GM23248 (cell line): ENCODE results near the gene HOGA1. TPM values are rescaled to one million over a fixed set of nuclear protein-coding genes. Genes with fewer than 3 reads are reported as not detected.

ENCODE experiments used
- DNase-seq: peaks from one replicate; pipeline ENCODE4 v3.0.0-alpha.2; 2015
- H2AFZ ChIP-seq: fragments of 200-600 bp; sonication (generic); 2 replicates; pipeline ENCODE4 v1.6.1; 2016; ENCODE audit warnings: antibody characterized with exemption
- H3F3A ChIP-seq: fragments of 200-600 bp; sonication (generic); 2 replicates; pipeline ENCODE4 v1.6.1; 2016; ENCODE audit warnings: mild to moderate bottlenecking, antibody characterized with exemption, mixed run types; ENCODE audit not compliant: insufficient read depth
- H3K27ac ChIP-seq: fragments of 200-600 bp; sonication (generic); 2 replicates; pipeline ENCODE4 v1.5.1; 2016; ENCODE audit warnings: mild to moderate bottlenecking
- H3K27me3 ChIP-seq: fragments of 200-600 bp; sonication (generic); replicated peaks from 2 replicates; pipeline ENCODE4 v1.6.1; 2016; ENCODE audit warnings: mild to moderate bottlenecking; ENCODE audit not compliant: insufficient read depth
- H3K36me3 ChIP-seq: fragments of 200-600 bp; sonication (generic); 2 replicates; pipeline ENCODE4 v1.6.1; 2016; ENCODE audit warnings: low read depth, mild to moderate bottlenecking
- H3K4me1 ChIP-seq: fragments of 200-600 bp; sonication (generic); 2 replicates; pipeline ENCODE4 v1.6.1; 2016; ENCODE audit warnings: mild to moderate bottlenecking; ENCODE audit not compliant: insufficient read depth
- H3K4me2 ChIP-seq: fragments of 200-600 bp; sonication (generic); one replicate; pipeline ENCODE4 v1.6.1; 2016; ENCODE audit warnings: mild to moderate bottlenecking; ENCODE audit not compliant: unreplicated experiment
- H3K4me3 ChIP-seq: fragments of 200-600 bp; sonication (generic); 2 replicates; pipeline ENCODE4 v1.5.1; 2016; ENCODE audit warnings: mild to moderate bottlenecking
- H3K79me2 ChIP-seq: fragments of 200-600 bp; sonication (generic); 2 replicates; pipeline ENCODE4 v1.6.1; 2016; ENCODE audit warnings: mild to moderate bottlenecking; ENCODE audit not compliant: insufficient read depth
- H3K9ac ChIP-seq: fragments of 200-600 bp; sonication (generic); 2 replicates; pipeline ENCODE4 v1.6.1; 2016; ENCODE audit warnings: mild to moderate bottlenecking
- H3K9me2 ChIP-seq: fragments of 200-600 bp; sonication (generic); 2 replicates; pipeline ENCODE4 v1.6.1; 2016; ENCODE audit warnings: mixed run types, mild to moderate bottlenecking, moderate library complexity; ENCODE audit not compliant: insufficient read depth
- H3K9me3 ChIP-seq: fragments of 200-600 bp; sonication (generic); one replicate; pipeline ENCODE4 v1.6.1; 2017; ENCODE audit warnings: low read depth
- H4K20me1 ChIP-seq: fragments of 200-600 bp; sonication (generic); 2 replicates; pipeline ENCODE4 v1.6.0; 2016; ENCODE audit not compliant: insufficient read depth
- EZH2 ChIP-seq: fragments of 200-600 bp; sonication (generic); IDR thresholded peaks from 2 replicates; pipeline ENCODE4 v1.6.1; 2018; ENCODE audit warnings: antibody characterized with exemption, mild to moderate bottlenecking; ENCODE audit not compliant: insufficient read depth, poor library complexity, severe bottlenecking
- EZH2phosphoT487 ChIP-seq: fragments of 200-600 bp; sonication (generic); IDR thresholded peaks from 2 replicates; pipeline ENCODE4 v1.6.1; 2018; ENCODE audit warnings: antibody characterized with exemption, moderate library complexity, mild to moderate bottlenecking, low read depth; ENCODE audit not compliant: insufficient read depth
- WGBS, 2 experiments: methylation state at CpG; one replicate each; pipeline ENCODE4 v1.1.6; 2015 to 2017; ENCODE audit warnings: low lambda C conversion rate in 2 of 2, low coverage in 1 of 2; ENCODE audit errors: missing lambda C conversion rate in 2 of 2; 5-methylcytosine and 5-hydroxymethylcytosine counted together
- in situ Hi-C: fragments of 300-500 bp; cut with MboI; formaldehyde crosslinking; loops from 2 replicates; pipeline ENCODE4 v1.15.0; 2020
- polyA plus RNA-seq: library from polyadenylated mRNA; unstranded; fragments of >200 nt; fragmentation: Nextera tagmentation; extraction: Ambion mirVana; gene quantifications from 2 replicates; pipeline ENCODE4 v1.2.1, GENCODE V29; 2016
- total RNA-seq: library from RNA; depleted of rRNA; stranded (reverse); fragments of >200 nt; shearing (Covaris generic); gene quantifications from 2 replicates; pipeline ENCODE4 v1.2.3, GENCODE V29; 2014

The HOGA1 gene
- total and polyA plus RNA-seq, 2 experiments from 2014 or later, result 0.13 to 0.22 TPM

- Histone ChIP-seq H3K36me3 (no peaks in the 10 kb centered on the region), H2AFZ (peak overlapping the region; percentile 33), H3K4me1 (peaks cover 60% of the 10 kb centered on the region), H3K4me2 (peak overlapping the region; percentile 22), H3K27me3 (no peaks in the 10 kb centered on the region), H4K20me1 (no peaks in the 10 kb centered on the region), H3K9me2 (no peaks in the 10 kb centered on the region), H3K79me2 (peaks cover 52% of the 10 kb centered on the region), H3K9me3 (no peaks in the 10 kb centered on the region), H3K4me3 (no peak overlapping the region), H3K27ac (peak overlapping the region; percentile 98), H3K9ac (0 out of 2 replicates have a peak overlapping the region, but pooled peaks have one; percentile 36), H3F3A (peaks cover 51% of the 10 kb centered on the region)
- in situ Hi-C loops, result no loop called here
- DNase-seq, result peak; percentile 17
- WGBS, 2 experiments, result 84 to 85% methylated on average over 4 of the region's 4 CpGs
- no peak for TF ChIP-seq EZH2phosphoT487
- no peak for TF ChIP-seq EZH2
Observed at GRCh38 chr10:97538839-97539238, 45.4 kb upstream of the HOGA1 start.

DNA sequence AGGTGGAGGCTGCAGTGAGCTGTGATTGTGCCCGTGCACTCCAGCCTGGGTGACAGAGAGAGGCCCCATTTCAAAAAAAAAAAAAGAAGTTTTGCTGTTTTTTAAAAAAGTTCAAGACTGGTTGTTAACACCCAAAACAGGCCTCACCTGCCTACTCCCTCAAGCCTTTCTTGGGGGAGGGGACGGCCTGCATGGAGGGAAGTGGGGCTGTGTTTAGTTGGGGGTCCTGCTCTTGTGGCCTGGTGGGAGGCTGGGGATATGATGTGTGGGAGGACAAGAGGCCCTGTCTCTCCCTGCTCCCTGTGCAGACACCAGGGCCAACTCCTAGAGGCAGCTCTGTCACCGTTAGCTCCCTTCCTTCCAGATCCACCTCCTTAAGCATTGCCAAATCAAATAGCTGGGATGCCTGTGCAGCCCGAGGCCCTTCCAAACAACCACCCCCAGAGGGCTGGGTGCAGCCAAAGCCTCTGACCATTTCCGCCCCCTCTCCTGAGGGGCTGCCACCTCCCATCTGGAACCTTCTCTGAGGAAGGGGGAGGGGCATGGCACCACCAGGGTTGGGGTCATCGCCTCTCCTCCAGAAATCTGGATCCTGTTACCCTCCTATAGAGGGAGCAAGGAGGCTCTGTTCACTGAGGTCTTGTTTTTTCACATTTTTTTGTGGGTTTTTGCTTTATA, 44.5 kb upstream of the HOGA1 start:
- no peaks in the 10 kb centered on the region for H4K20me1 ChIP-seq
- no peak overlapping the region for H2AFZ ChIP-seq
- no peaks in the 10 kb centered on the region for H3K27me3 ChIP-seq
- no peaks in the 10 kb centered on the region for H3K36me3 ChIP-seq
- H3K4me2 ChIP-seq, result peak overlapping the region; percentile 19
- H3K4me3 ChIP-seq, result no peak overlapping the region
- TF ChIP-seq EZH2 (no peak), EZH2phosphoT487 (no peak)
- peak overlapping the region; percentile 98 for H3K27ac ChIP-seq
- no peaks in the 10 kb centered on the region for H3K9me2 ChIP-seq
- 22 to 34% methylated on average over 6 of the region's 6 CpGs for WGBS, 2 experiments
- peaks cover 65% of the 10 kb centered on the region for H3K4me1 ChIP-seq
- peaks cover 57% of the 10 kb centered on the region for H3K79me2 ChIP-seq
- peak; percentile 85 for DNase-seq
- H3K9me3 ChIP-seq, result no peaks in the 10 kb centered on the region
- H3K9ac ChIP-seq, result peak overlapping the region; percentile 9; the same call in 1 of the 2 replicates
- H3F3A ChIP-seq, result peaks cover 59% of the 10 kb centered on the region
- in situ Hi-C loops, result no loop called here

DNA sequence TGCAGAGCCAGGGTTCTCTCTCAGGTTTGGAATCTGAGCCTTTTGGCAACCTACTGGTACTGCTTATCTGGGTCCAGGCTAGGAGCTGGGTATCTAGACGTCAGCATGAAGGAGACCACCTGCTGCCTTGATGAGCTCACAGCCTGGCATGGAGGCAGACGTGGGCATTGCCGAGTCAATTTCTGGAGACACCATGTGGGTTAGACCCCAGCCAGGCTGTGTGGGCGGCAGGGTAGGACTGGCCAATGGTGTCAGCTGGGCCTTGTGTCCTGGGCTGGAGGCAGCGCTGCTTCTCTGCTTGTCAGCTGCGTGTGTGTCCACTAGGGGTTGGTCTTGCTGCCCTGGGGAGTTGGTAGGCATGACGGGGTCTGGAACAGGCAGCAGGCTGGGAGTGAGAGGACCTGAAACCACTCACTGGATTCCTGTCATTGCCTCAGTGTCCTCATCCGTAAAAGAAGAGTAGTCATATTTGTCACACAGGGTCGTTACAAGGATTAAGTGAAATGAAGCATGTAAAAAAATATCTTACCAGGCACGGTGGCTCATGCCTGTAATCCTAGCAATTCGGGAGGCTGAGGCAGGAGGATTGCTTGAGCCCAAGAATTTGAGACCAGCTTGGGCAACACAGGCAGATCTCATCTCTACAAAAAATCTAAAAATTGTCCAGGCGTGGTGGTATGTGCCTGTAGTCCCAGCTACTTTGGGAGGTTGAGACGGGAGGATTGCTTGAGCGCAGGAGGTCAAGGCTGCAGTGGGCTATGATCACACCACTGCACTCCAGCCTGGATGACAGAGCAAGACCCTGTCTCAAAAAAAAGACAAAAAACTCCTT, 43.3 kb upstream of the HOGA1 start:
- Histone ChIP-seq H3K36me3 (no peaks in the 10 kb centered on the region), H3K4me2 (peak overlapping the region; percentile 19), H3K9me2 (no peaks in the 10 kb centered on the region), H3K9me3 (no peaks in the 10 kb centered on the region), H3K9ac (0 out of 2 replicates have a peak overlapping the region, but pooled peaks have one; percentile 9), H3K4me3 (no peak overlapping the region), H3K27ac (peak overlapping the region; percentile 98), H3K79me2 (peaks cover 58% of the 10 kb centered on the region), H2AFZ (no peak overlapping the region), H3F3A (peaks cover 59% of the 10 kb centered on the region), H3K4me1 (peaks cover 65% of the 10 kb centered on the region), H3K27me3 (no peaks in the 10 kb centered on the region), H4K20me1 (no peaks in the 10 kb centered on the region)
- in situ Hi-C loops, result no loop called here
- DNase-seq, result peak; percentile 47
- 57 to 62% methylated on average over 14 of the region's 14 CpGs for WGBS, 2 experiments
- TF ChIP-seq EZH2 (no peak), EZH2phosphoT487 (no peak)

GRCh38 chr10:97542169-97543024, 41.8 kb upstream of the HOGA1 start:
- DNase-seq, result peak; percentile 95
- Histone ChIP-seq H3K27ac (peak overlapping the region; percentile 98), H3K79me2 (peaks cover 59% of the 10 kb centered on the region), H3F3A (peaks cover 59% of the 10 kb centered on the region), H4K20me1 (no peaks in the 10 kb centered on the region), H3K4me2 (peak overlapping the region; percentile 82), H3K9me2 (no peaks in the 10 kb centered on the region), H3K9me3 (no peaks in the 10 kb centered on the region), H2AFZ (peak overlapping the region; percentile 67), H3K36me3 (no peaks in the 10 kb centered on the region), H3K9ac (peak overlapping the region; percentile 77), H3K4me1 (peaks cover 65% of the 10 kb centered on the region), H3K4me3 (peak overlapping the region; percentile 62), H3K27me3 (no peaks in the 10 kb centered on the region)
- TF ChIP-seq EZH2 (no peak), EZH2phosphoT487 (no peak)
- in situ Hi-C loops, result no loop called here
- 2 to 4% methylated on average over 8 to 9 of the region's 9 CpGs for WGBS, 2 experiments
